GM12873 (cell line): ENCODE data around the gene RLIM.

Source experiments
- CTCF ChIP-seq: IDR thresholded peaks from 2 replicates; pipeline ENCODE4 v1.5.1; 2012; ENCODE audit warnings: low read depth, mild to moderate bottlenecking, moderate library complexity, low read length, control low read depth; ENCODE audit not compliant: insufficient read depth; ENCODE audit errors: missing control alignments

RLIM gene

DNA sequence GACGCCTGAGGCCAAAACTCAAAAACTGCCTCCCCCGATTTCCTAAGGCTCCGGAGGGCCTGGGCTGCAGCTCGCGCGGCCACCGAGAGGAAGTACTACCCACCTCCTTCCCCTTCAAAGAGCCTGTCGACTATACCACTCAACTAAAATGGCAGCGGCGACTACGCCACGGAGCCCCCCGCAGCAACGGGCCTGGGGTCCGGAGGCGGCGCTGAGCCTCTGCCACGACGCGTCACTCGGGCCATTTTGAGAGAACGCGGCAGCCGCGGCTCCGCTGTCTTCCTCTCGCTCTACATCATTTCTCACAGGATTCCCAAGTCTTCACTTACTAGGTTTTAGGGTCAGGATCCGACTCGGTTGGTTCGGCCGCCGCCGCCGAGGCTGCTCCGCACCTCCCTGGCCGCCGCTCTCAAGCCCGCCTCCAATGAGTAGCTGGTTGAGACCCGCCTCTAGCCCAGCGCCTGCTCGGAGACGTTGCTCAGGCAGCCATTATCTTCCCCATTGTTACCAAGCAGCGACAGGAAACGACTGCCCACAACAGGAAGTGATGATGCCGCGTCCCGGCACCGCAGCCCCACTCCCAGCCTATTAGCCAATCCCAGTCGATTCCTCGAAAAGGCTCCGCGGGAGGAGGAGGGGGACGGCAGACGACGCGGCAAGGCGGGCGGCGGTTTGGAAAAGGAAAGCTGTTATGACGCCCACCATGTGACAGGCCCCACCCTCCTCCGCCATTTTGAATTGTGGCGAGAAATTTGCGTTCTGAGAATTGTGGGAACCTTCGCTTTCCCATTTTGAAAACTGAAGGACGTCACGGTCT lies at the start of gene RLIM:
RLIM (minus strand) TSS at position 532 of the 817 bp plus-strand sequence. CDS start 18,647 bp downstream, outside the sequence.
- TF ChIP-seq CTCF: no peak

DNA sequence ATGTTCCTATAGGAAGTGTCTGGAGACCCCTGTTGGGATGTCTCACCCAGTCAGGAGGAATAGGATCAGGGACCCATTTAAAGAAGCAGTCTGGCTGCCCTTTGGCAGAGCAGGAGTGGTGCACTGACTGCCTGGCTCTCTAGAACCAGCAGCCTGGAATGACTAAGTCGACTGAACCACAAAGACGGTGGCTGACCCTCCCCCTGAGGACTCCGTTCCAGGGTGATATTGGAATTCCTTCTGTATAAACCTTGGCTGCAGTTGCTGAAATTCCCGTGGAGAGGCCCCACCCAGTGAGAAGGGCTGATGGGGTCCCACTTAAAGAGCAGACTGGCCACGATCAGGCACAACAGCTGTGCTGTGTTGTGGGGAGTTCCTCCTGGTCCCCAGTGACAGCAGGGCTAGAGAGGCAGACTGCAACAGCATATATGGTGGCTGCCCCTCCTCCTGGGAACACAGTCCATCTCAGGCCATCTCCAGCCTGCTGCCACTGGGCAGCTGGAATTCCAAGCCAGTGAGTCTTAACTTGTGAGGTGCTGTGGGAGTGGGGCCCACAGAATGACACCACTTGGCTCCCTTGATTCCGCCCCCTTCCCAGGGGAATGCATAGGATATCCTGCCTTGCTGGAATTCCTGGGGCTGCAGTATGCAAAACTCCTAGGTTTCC lies 41.8 kb upstream of the RLIM start:
- TF ChIP-seq CTCF: no peak

GRCh38 chrX:74636749-74637314 lies 22.4 kb upstream of the RLIM start:
- TF ChIP-seq CTCF: no peak

- no peak for TF ChIP-seq CTCF
Measured at GRCh38 chrX:74613370-74614092, 893 bp downstream of the RLIM start.

DNA sequence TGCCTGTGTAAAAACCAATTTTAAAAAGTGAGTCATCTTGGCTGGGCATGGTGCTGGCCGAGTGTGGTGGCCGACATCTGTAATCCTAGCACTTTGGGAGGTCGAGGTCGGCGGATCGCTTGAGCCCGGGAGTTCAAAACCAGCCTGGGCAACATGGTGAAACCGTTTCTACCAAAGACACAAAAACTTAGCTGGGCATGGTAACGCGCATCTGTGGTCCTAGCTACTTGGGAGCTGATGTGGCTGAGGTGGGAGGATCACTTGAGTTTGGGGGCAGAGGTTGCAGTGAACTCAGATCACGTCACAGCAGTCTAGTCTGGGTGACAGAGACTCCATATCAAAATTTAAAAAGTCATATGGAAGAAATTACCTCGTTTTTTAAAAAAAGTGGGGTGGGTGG lies 7.6 kb downstream of the RLIM start:
- no peak for TF ChIP-seq CTCF

- TF ChIP-seq CTCF: no peak
Measured at GRCh38 chrX:74606342-74606741, 8.1 kb downstream of the RLIM start.

- no peak for TF ChIP-seq CTCF
Measured at GRCh38 chrX:74603040-74603439, 11.4 kb downstream of the RLIM start.
